ENCODE measurements around the gene BRD3. TPM values are rescaled to one million over a fixed set of nuclear protein-coding genes. Genes with fewer than 3 reads are reported as not detected.

The BRD3 gene
- polyA plus RNA-seq, 2 of the 4 experiments (the other 2 are of a cell fraction): 9.0 to 15.3 TPM

- 94% methylated on average over 6 of the region's 7 CpGs for WGBS (ENCODE audit: missing lambda C conversion rate)
- ChIA-PET CTCF (interaction anchor here (0.6 to 7.4 kb wide), 3 partner anchors 13 to 1146 kb away, joined by 3 to 68 read pairs (median 4); no protein-coding TSS in a partner anchor), POLR2A (no interaction called here)
- H3K4me2 ChIP-seq: no peak overlapping the region
- TF ChIP-seq EHF (CRISPR knock-in tag; IDR thresholded peaks at IDR 0.05) (no peak), MAFK (IDR thresholded peaks at IDR 0.05; ENCODE audit: partially characterized antibody) (no peak), HES2 (IDR thresholded peaks at IDR 0.05) (no peak), ZC3H11A (IDR thresholded peaks at IDR 0.05) (no peak), CBX8 (IDR thresholded peaks at IDR 0.05) (no peak), FOXS1 (CRISPR knock-in tag; IDR thresholded peaks at IDR 0.05) (no peak), PBX3 (IDR thresholded peaks at IDR 0.05) (no peak), SREBF2 (IDR thresholded peaks at IDR 0.05) (no peak), HMGXB4 (CRISPR knock-in tag; IDR thresholded peaks at IDR 0.05; ENCODE audit: borderline replicate concordance) (no peak), RCOR1 (IDR thresholded peaks at IDR 0.05; ENCODE audit: low read depth, low read length) (no peak), ATOH8 (CRISPR knock-in tag; IDR thresholded peaks at IDR 0.05; ENCODE audit: low read depth) (no peak), ZFP36 (IDR thresholded peaks at IDR 0.05; ENCODE audit: borderline replicate concordance, partially characterized antibody) (no peak), PHF8 (IDR thresholded peaks at IDR 0.05; ENCODE audit: borderline replicate concordance, low read depth) (no peak), CEBPB (IDR thresholded peaks at IDR 0.05) (no peak), HDAC2 (IDR thresholded peaks at IDR 0.05) (no peak)
- FAIRE-seq (no peak), ATAC-seq (no peak), DNase-seq (ENCODE audit: low read depth in 1 of 2, low spot score in 1 of 2) (no peak)
- H3K4me3 ChIP-seq: no peak overlapping the region
- H3K4me1 ChIP-seq: peaks cover 8% of the 10 kb centered on the region; the same call in 1 of the 3 replicates
- H3K9me3 ChIP-seq: no peaks in the 10 kb centered on the region
- H3K27ac ChIP-seq: no peak overlapping the region
Observed at GRCh38 chr9:134027561-134027960, 40.3 kb downstream of the BRD3 start.

GRCh38 chr9:134026981-134027380 lies 40.8 kb downstream of the BRD3 start:
- Histone ChIP-seq H3K4me2 (no peak overlapping the region), H3K4me3 (no peak overlapping the region), H3K4me1 (peaks cover 8% of the 10 kb centered on the region; the same call in 1 of the 3 replicates), H3K9me3 (no peaks in the 10 kb centered on the region), H3K27ac (no peak overlapping the region)
- POLR2A ChIA-PET: no interaction called here
- FAIRE-seq: no peak
- DNase-seq (ENCODE audit: low read depth in 1 of 2, low spot score in 1 of 2): no peak
- CTCF ChIA-PET: interaction anchor here (1.4 to 7.4 kb wide), 2 partner anchors 14 to 32 kb away, joined by 4 to 68 read pairs; no protein-coding TSS in a partner anchor
- TF ChIP-seq MAFK (IDR thresholded peaks at IDR 0.05; ENCODE audit: partially characterized antibody) (no peak), ATOH8 (CRISPR knock-in tag; IDR thresholded peaks at IDR 0.05; ENCODE audit: low read depth) (no peak), CHD4 (IDR thresholded peaks at IDR 0.05; ENCODE audit: borderline replicate concordance) (no peak), CBX2 (IDR thresholded peaks at IDR 0.05; ENCODE audit: borderline replicate concordance, low read depth) (no peak), KDM1A (IDR thresholded peaks at IDR 0.05; ENCODE audit: low read depth) (no peak), ESRRA (IDR thresholded peaks at IDR 0.05; ENCODE audit: borderline replicate concordance, low read length) (no peak), REST (IDR thresholded peaks at IDR 0.05) (no peak), EP300 (IDR thresholded peaks at IDR 0.05) (no peak), JUN (IDR thresholded peaks at IDR 0.05) (no peak), TFCP2L1 (CRISPR knock-in tag; IDR thresholded peaks at IDR 0.05) (no peak)
- ATAC-seq: no peak
- WGBS (ENCODE audit: missing lambda C conversion rate): 94% methylated on average over 8 of the region's 8 CpGs

Measured in A549 (cell line).